HepG2 (cell line): ENCODE data around the gene ADAM15. TPM values are rescaled to one million over a fixed set of nuclear protein-coding genes. Genes with fewer than 3 reads are reported as not detected.
A peak's percentile ranks its signal among the peaks of the same experiment; 100 is the strongest.

ENCODE experiments used
- ATAC-seq: fragments of 200-7000 bp; cut with Tn5 transposase; 3 replicates; pipeline ENCODE4 v1.9.1; 2020; ENCODE audit warnings: mild to moderate bottlenecking, moderate library complexity
- BruUV-seq: library from RNA; stranded (reverse); fragments of 400-500 nt; replicated peaks from 2 replicates; lab custom pipeline; 2021; lab: Mats Ljungman, UMichigan
- CTCF ChIA-PET: fragments of 300-600 bp; formaldehyde crosslinking; extraction: SDS; loops from one replicate; lab custom pipeline; 2021; ENCODE audit warnings: low total read pairs, inconsistent platforms, low intra/inter-chr PET ratio; lab: Yijun Ruan, JAX
- POLR2A ChIA-PET: fragments of 350-600 bp; sonication (Branson Sonifier 250); formaldehyde crosslinking; loops from one replicate; lab custom pipeline; 2020; ENCODE audit warnings: antibody characterized with exemption, inconsistent platforms; lab: Yijun Ruan, JAX
- DNase-seq: peaks from one replicate; pipeline ENCODE4 v3.0.0-alpha.2; 2015; ENCODE audit warnings: low spot score
- FAIRE-seq: peaks from 3 replicates; lab custom pipeline; 2011; peaks lifted over from hg19 to GRCh38; lab: Jason Lieb, UNC
- H2AFZ ChIP-seq: one replicate; pipeline ENCODE4 v1.6.1; 2011; ENCODE audit warnings: low read length, inconsistent platforms
- H3K27ac ChIP-seq: fragments of 300-600 bp; 3 replicates; pipeline ENCODE4 v1.8.0; 2011; ENCODE audit warnings: mixed run types, mild to moderate bottlenecking, mixed read lengths, low read length, inconsistent platforms; ENCODE audit not compliant: insufficient read depth; ENCODE audit errors: extremely low read length
- H3K27me3 ChIP-seq, 2 experiments: fragments of 200-600 bp in 1 of 2; 2 replicates in 1 of 2; 3 replicates in 1 of 2; pipeline versions ENCODE4 v1.6.0 to v1.8.0; 2011; ENCODE audit warnings: low read length in 2 of 2, mild to moderate bottlenecking in 2 of 2, moderate library complexity in 2 of 2, inconsistent platforms in 1 of 2; ENCODE audit not compliant: insufficient read depth in 2 of 2, control insufficient read depth in 1 of 2
- H3K36me3 ChIP-seq, 2 experiments: fragments of 200-600 bp in 1 of 2; replicated peaks in 1 of 2; 2 replicates in 1 of 2; 3 replicates in 1 of 2; pipeline versions ENCODE4 v1.5.1 to v1.8.0; 2011; ENCODE audit warnings: low read length in 2 of 2, inconsistent platforms in 1 of 2; ENCODE audit not compliant: insufficient read depth in 2 of 2, control insufficient read depth in 1 of 2
- H3K4me1 ChIP-seq: 2 replicates; pipeline ENCODE4 v1.5.1; 2012; ENCODE audit warnings: low read length, inconsistent platforms; ENCODE audit not compliant: insufficient read depth
- H3K4me2 ChIP-seq: 2 replicates; pipeline ENCODE4 v1.6.0; 2011; ENCODE audit warnings: low read depth, low read length, inconsistent platforms
- H3K4me3 ChIP-seq, 3 experiments: fragments of 200-600 bp in 1 of 3; sonication (generic), shearing (Covaris generic) in 1 of 3; replicated peaks in 1 of 3; 2 replicates each; pipeline ENCODE4 v1.5.1; 2011 to 2016; ENCODE audit warnings: low read length in 3 of 3, inconsistent platforms in 2 of 3, low read depth in 2 of 3, mild to moderate bottlenecking in 2 of 3, control low read depth in 1 of 3, mixed read lengths in 1 of 3; ENCODE audit not compliant: insufficient read depth in 1 of 3
- H3K79me2 ChIP-seq: one replicate; pipeline ENCODE4 v1.6.1; 2011; ENCODE audit warnings: low read length, inconsistent platforms; ENCODE audit not compliant: insufficient read depth
- H3K9ac ChIP-seq: 2 replicates; pipeline ENCODE4 v1.6.0; 2011; ENCODE audit warnings: mild to moderate bottlenecking, low read depth, low read length, inconsistent platforms; ENCODE audit not compliant: insufficient read depth
- H3K9me3 ChIP-seq: 2 replicates; pipeline ENCODE4 v1.5.1; 2012; ENCODE audit warnings: mild to moderate bottlenecking, low read length
- H4K20me1 ChIP-seq: 2 replicates; pipeline ENCODE4 v1.6.0; 2011; ENCODE audit warnings: inconsistent platforms, mild to moderate bottlenecking, low read length, moderate library complexity; ENCODE audit not compliant: insufficient read depth
- NFYB ChIP-seq: sonication (generic); formaldehyde crosslinking; IDR thresholded peaks from 2 replicates; pipeline ENCODE4 v1.4.0; 2020; ENCODE audit warnings: missing genetic modification reagents
- ZNF121 ChIP-seq: sonication (generic); formaldehyde crosslinking; IDR thresholded peaks from 2 replicates; pipeline ENCODE4 v1.5.0; 2020; ENCODE audit warnings: mild to moderate bottlenecking, missing genetic modification reagents
- ZNF652 ChIP-seq: IDR thresholded peaks from 2 replicates; pipeline ENCODE4 v1.6.1; 2016; ENCODE audit warnings: low read depth, borderline replicate concordance
- WGBS: methylation state at CpG from one replicate; pipeline ENCODE4 v1.1.6; 2017; ENCODE audit warnings: low lambda C conversion rate; 5-methylcytosine and 5-hydroxymethylcytosine counted together
- in situ Hi-C: cut with HindIII; loops from 2 replicates; pipeline ENCODE4 v1.10.0; 2017; ENCODE audit warnings: low pct_unique_long_range_greater_than_20kb; ENCODE audit not compliant: extremely low pct_ligation_motif_present
- intact Hi-C: fragments of 100-400 bp; cut with micrococcal nuclease; formaldehyde crosslinking; loops from one replicate; pipeline ENCODE4 v1.10.0; 2022; ENCODE audit not compliant: unreplicated experiment
- polyA plus RNA-seq, 8 experiments: library from polyadenylated mRNA; depleted of rRNA in 3 of 8; stranded (reverse) in 7 of 8; unstranded in 1 of 8; fragments of >200 nt; fragmentation: Illumina TruSeq in 4 of 8; extraction: Trizol in 4 of 8; gene quantifications; 2 replicates each; pipeline versions ENCODE4 v1.2.1 to v1.2.3, GENCODE V29; 2011 to 2016; ENCODE audit warnings: low read depth in 4 of 8, missing spikeins in 1 of 8, mixed read lengths in 1 of 8; ENCODE audit not compliant: insufficient read depth in 1 of 8
- total RNA-seq, 5 experiments: library from RNA; depleted of rRNA; stranded (reverse); fragments of >200 nt; fragmentation: Illumina TruSeq; extraction: Trizol; gene quantifications; 2 replicates each; pipeline ENCODE4 v1.2.3, GENCODE V29; 2016; ENCODE audit warnings: low read depth in 1 of 5
- TF ChIP-seq, protein P1 (sequence below): IDR thresholded peaks from 2 replicates; pipeline ENCODE4 v1.6.1; 2018; ENCODE audit warnings: missing genetic modification reagents, mild to moderate bottlenecking, missing compliant biosample characterization

The ADAM15 gene
- total and polyA plus RNA-seq, 2 of the 13 experiments (the other 11 are each of a cell fraction or from before 2014, with no cell fraction given), result 17.9 to 25.6 TPM

DNA sequence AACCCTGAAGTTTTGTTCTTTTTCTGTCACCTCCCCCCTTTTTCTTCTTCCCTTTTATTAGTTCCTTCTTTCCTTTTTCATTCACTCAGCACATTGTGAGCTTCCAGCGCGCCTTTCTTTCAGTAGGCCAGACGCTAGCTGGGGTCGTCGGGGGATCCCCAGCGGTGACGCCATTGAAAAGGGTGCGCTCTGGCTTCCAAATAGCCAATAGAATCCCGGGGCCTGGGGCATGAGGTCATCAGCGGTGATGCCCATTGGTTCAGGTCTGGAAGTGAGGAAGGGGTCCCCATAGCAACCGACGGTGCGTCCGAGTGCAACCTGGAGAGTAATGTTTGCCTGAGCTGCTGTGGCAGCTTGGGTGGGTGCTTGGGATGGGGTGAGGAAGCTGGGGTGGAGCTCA lies 20.6 kb downstream of the ADAM15 start:
- POLR2A ChIA-PET, result no interaction called here

GRCh38 chr1:155072531-155073289 lies 21.6 kb downstream of the ADAM15 start:
- Histone ChIP-seq H3K9ac (no peak overlapping the region), H3K4me3 (no peak overlapping the region), H3K27me3 (peaks cover 5 to 57% of the 10 kb centered on the region in 2 experiments), H3K9me3 (no peaks in the 10 kb centered on the region), H3K4me2 (no peak overlapping the region), H3K79me2 (no peaks in the 10 kb centered on the region), H3K27ac (no peak overlapping the region), H2AFZ (no peak overlapping the region), H3K4me1 (peaks cover 21% of the 10 kb centered on the region), H3K36me3 (peaks cover 3 to 4% of the 10 kb centered on the region in 2 experiments; a peak in 3 of 5 replicates), H4K20me1 (no peaks in the 10 kb centered on the region)
- no peak for FAIRE-seq
- ATAC-seq, result no peak
- ChIA-PET POLR2A (no interaction called here), CTCF (no interaction called here)
- TF ChIP-seq, protein P1, sequence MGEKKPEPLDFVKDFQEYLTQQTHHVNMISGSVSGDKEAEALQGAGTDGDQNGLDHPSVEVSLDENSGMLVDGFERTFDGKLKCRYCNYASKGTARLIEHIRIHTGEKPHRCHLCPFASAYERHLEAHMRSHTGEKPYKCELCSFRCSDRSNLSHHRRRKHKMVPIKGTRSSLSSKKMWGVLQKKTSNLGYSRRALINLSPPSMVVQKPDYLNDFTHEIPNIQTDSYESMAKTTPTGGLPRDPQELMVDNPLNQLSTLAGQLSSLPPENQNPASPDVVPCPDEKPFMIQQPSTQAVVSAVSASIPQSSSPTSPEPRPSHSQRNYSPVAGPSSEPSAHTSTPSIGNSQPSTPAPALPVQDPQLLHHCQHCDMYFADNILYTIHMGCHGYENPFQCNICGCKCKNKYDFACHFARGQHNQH (CRISPR knock-in tag), result no peak
- TF ChIP-seq ZNF652, result peak; percentile 57; the same call in 1 of the 2 replicates
- no TSS peak for BruUV-seq
- intact Hi-C loops (no loop called here), in situ Hi-C loops (no loop called here)
- DNase-seq, result no peak
- WGBS, result 32% methylated on average over 7 of the region's 7 CpGs

More for the DNA sequence above, 20.6 kb downstream of the ADAM15 start:
- peaks cover 3 to 7% of the 10 kb centered on the region in 2 experiments; a peak in 3 of 5 replicates for H3K36me3 ChIP-seq
- TF ChIP-seq NFYB (CRISPR knock-in tag), result 0 out of 2 replicates have a peak, but pooled peaks have one; percentile 32
- no peak for TF ChIP-seq ZNF121 (CRISPR knock-in tag)
- TF ChIP-seq, all 625 proteins: peak for 1
- Histone ChIP-seq H3K79me2 (no peaks in the 10 kb centered on the region), H2AFZ (no peak overlapping the region), H3K27me3 (peaks cover 5 to 47% of the 10 kb centered on the region in 2 experiments), H3K4me2 (no peak overlapping the region), H3K9me3 (no peaks in the 10 kb centered on the region), H3K9ac (no peak overlapping the region), H4K20me1 (no peaks in the 10 kb centered on the region), H3K4me1 (peaks cover 19% of the 10 kb centered on the region), H3K27ac (no peak overlapping the region), H3K4me3 (0 out of 6 replicates have a peak overlapping the region, but pooled peaks of 1 of the 3 experiments have one; percentile 63)
- ATAC-seq (no peak), DNase-seq (no peak), FAIRE-seq (no peak)
- intact Hi-C loops, result no loop called here
- in situ Hi-C loops, result no loop called here
- BruUV-seq, result no TSS peak
- CTCF ChIA-PET, result interaction anchor here (1.2 kb wide), 1 partner anchor 13 kb away, joined by 3 read pairs; no protein-coding TSS in a partner anchor
- WGBS, result 76% methylated on average over 14 of the region's 14 CpGs
